Lower leg skin (tissue), 4 donors: ENCODE measurements around the gene TBL2. TPM values are rescaled to one million over a fixed set of nuclear protein-coding genes. Genes with fewer than 3 reads are reported as not detected.
A peak's percentile ranks its signal among the peaks of the same experiment; 100 is the strongest.
"Not testable (repeated sequence)": the region's sequence is repeated elsewhere in the genome, so short reads cannot be mapped to it uniquely, and the experiment has no call there.

Experiments used
- DNase-seq, 2 donors: peaks; one replicate each; pipeline ENCODE4 v3.0.0-alpha.2; 2019; ENCODE audit warnings: low spot score in 2 of 2
- H3K4me3 ChIP-seq: fragments of 200-600 bp; sonication (generic); 2 replicates; pipeline ENCODE4 v1.5.1; 2017; ENCODE audit warnings: mild to moderate bottlenecking, low read depth; ENCODE audit not compliant: poor library complexity, severe bottlenecking
- CTCF ChIP-seq, 3 donors: fragments of 450-650 bp; IDR thresholded peaks; one replicate each; pipeline ENCODE4 v1.5.1; 2016; ENCODE audit warnings: antibody characterized with exemption in 3 of 3, mild to moderate bottlenecking in 3 of 3, moderate library complexity in 2 of 3
- POLR2A ChIP-seq, 2 donors: fragments of 450-650 bp; IDR thresholded peaks; one replicate each; pipeline ENCODE4 v1.6.1; 2016 to 2017; ENCODE audit warnings: antibody characterized with exemption in 2 of 2, mild to moderate bottlenecking in 1 of 2, moderate library complexity in 1 of 2
- WGBS, 2 donors: methylation state at CpG; one replicate each; pipeline ENCODE4 v1.1.5; 2018; 5-methylcytosine and 5-hydroxymethylcytosine counted together
- intact Hi-C: fragments of 100-400 bp; cut with DNase I; formaldehyde crosslinking; loops from one replicate; pipeline ENCODE4 v1.15.0; 2023; ENCODE audit warnings: low total_unique reads
- total RNA-seq, 4 donors: library from RNA; depleted of rRNA; stranded (reverse); fragments of >200 nt; gene quantifications; one replicate each; pipeline ENCODE4 v1.1.0, GENCODE V29; 2016

Gene TBL2
- total RNA-seq, 4 donors from 2014 or later, result 32.2 to 52.1 (median 40.3) TPM

DNA sequence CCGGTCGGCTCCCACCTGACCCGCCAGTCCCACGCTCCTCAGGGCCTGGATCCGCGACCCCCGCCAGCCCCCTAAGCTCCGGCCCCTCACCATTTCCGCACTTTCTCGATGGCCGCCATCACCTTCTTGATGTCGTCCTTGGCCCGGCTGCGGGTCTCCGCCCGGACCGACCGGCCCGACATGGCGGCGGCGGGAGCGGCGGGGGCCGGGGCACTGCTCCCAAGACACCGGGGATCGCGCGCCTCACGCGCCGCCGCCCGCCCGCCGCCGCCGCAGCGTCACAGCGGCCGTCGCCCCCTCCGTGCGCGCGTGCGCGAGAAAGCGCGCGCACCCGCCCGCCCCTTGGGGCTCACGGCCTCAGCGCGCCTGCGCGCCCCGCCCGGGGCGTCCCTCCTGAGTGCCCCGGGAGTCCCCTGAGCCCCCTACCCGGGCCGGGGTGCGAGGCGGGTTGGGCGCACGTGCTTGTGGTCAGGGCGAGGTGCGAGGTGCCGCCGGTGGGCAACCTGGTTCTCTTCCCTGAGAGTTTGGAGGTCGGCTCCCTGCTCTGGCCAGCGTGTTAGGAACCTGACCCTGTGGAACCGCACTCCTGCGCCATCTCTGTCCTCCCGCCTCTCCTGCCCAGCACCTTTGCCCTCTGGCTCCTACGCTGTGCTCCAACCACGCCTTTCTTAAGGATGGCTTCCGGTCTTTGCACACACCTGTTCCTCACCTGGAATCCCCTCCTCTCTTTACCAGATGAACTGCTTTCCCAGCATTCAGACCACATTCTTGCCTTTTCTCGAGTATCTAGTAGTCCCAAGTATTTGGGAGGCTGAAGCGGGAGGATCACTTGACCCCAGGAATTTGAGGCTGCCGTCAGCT is 20.8 kb downstream of the TBL2 start, which contains the start of gene BCL7B:
Gene BCL7B (minus strand): TSS at position 294 of the 861 bp plus-strand sequence. CDS start 112 bp downstream, at position 182.
- TF ChIP-seq CTCF (IDR thresholded peaks at IDR 0.05) (no peak), POLR2A (IDR thresholded peaks at IDR 0.05) (no peak)
- DNase-seq, result peak; percentile 53 to 93
- peak within 1 kb of the TSS; percentile 92 for H3K4me3 ChIP-seq
- intact Hi-C loops, result no loop called here
- WGBS, 2 donors, result 8 to 17% methylated on average over 16 to 42 of the region's 83 CpGs

DNA sequence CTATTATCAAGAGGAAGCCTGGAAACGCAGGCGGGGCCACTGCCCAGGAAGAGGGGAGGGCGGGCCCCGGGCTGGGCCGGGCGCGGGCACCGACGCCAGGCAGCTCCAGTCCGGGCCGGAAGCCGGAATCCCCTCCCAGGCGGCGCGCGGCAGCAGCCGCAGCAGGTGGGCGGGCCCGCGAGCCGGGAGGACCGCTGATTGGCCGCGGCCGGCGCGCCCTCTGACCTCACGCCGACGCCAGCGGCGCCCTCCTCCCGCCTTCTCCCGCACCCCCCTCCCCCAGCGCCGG is 21.3 kb downstream of the TBL2 start:
- peak overlapping the region; percentile 92 for H3K4me3 ChIP-seq
- 0% methylated on average over 4 to 7 of the region's 36 CpGs for WGBS, 2 donors
- intact Hi-C loops, result no loop called here
- DNase-seq, result peak; percentile 87 to 98
- TF ChIP-seq CTCF (IDR thresholded peaks at IDR 0.05), result no peak
- no peak for TF ChIP-seq POLR2A (IDR thresholded peaks at IDR 0.05)

DNA sequence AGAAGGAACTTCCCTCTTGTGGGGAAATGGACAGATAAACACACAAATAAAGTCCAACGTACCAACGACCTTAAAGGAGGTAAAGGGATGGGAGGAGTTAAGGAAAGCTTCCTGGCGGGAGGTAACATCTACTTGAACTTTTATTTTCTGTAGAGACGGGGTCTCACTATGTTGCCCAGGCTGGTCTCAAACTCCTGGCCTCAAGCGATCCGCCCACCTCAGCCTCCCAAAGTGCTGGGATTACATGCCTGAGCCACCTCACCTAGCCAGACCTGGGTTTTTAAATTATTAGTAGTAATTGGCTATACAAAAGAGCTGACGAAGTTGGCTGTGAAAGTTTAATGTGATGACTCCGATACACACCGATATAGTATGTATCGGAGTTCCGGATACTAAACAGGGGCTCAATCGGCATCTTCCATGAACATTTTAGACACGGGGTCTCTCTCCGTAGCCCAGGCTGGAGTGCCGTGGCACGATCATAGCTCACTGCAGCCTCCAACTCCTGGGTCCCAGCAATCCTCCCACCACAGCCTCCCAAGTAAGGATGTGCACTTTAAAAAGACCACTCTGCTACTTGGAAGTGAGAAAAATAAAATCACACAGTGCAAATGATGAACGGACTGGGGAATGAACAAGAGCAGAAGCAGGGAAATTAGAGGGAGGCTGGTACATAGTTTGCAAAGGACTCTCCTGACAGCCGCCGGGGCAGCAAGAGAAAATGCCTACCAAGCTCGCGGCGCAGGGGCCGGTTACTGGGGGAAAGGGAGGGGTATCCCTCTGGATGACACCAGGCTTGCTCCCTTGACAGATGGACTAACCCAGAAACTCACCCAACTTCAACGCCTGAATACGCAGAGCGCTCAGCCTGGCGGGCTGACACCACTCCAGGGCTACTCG is 21.9 kb downstream of the TBL2 start:
- H3K4me3 ChIP-seq, result peak overlapping the region; percentile 38
- TF ChIP-seq POLR2A (IDR thresholded peaks at IDR 0.05) (no peak), CTCF (IDR thresholded peaks at IDR 0.05) (no peak)
- DNase-seq, result no peak
- intact Hi-C loops, result no loop called here
- 12 to 13% methylated on average over 28 of the region's 28 CpGs for WGBS, 2 donors

GRCh38 chr7:73555411-73555982 is 22.9 kb downstream of the TBL2 start:
- DNase-seq, result no peak
- WGBS, 2 donors, result 26 to 34% methylated on average over 6 of the region's 6 CpGs
- intact Hi-C loops, result no loop called here
- no peak overlapping the region for H3K4me3 ChIP-seq
- no peak for TF ChIP-seq POLR2A (IDR thresholded peaks at IDR 0.05)
- TF ChIP-seq CTCF (IDR thresholded peaks at IDR 0.05), result no peak

DNA sequence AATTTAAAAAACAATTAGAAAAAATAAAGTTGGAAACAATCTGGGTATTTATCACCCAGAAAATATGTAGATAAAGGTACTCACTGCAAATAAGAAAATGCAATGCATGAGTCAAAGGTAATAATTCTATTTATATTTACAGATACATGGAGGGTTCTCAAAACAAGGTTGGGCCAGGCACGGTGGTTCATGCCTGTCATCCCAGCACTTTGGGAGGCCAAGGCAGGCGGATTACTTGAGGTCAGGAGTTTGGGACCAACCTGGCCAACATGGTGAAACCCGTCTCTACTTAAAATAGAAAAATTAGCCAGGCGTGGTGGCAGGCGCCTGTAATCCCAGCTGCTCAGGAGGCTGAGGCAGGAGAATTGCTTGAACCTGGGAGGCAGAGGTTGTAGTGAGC is 28.3 kb downstream of the TBL2 start:
- 85 to 89% methylated on average over 5 of the region's 5 CpGs for WGBS, 2 donors
- intact Hi-C loops, result not testable (repeated sequence)

DNA sequence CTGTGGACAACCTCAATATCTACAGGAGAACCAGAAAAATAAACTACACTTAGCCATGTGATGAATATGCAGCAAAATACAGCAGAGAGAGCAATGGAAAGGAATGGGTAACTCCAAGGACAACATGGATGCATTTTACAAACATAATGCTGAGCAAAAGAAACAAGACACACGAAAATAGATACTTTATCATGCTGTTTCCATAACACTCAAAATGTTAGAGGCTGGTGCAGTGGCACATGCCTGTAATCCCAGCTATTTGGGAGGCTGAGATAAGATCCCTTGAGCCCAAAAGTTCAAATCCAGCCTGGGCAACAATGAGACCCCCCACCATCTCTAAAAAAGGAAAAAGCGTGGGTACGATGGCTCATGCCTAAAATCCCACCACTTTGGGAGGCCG is 29.2 kb downstream of the TBL2 start:
- DNase-seq, result no peak
- WGBS, 2 donors, result 85 to 92% methylated on average over 4 of the region's 4 CpGs
- no peak for TF ChIP-seq CTCF (IDR thresholded peaks at IDR 0.05)
- no peak for TF ChIP-seq POLR2A (IDR thresholded peaks at IDR 0.05)
- intact Hi-C loops, result no loop called here
- H3K4me3 ChIP-seq, result no peak overlapping the region

More for the DNA sequence above, 28.3 kb downstream of the TBL2 start:
- H3K4me3 ChIP-seq, DNase-seq: not testable (repeated sequence)
